T-helper 1 cell treated with Interleukin-12 subunit alpha and Interleukin-12 subunit beta and Interleukin-4 antibody, amounts not matched to agents 30 ng/mL and 1 ng/mL, for 36 hours (primary cell): ENCODE results near the gene POMGNT1. TPM values are rescaled to one million over a fixed set of nuclear protein-coding genes. Genes with fewer than 3 reads are reported as not detected.

Experiments
- intact Hi-C: fragments of 100-400 bp; cut with micrococcal nuclease; formaldehyde crosslinking; loops from one replicate; pipeline ENCODE4 v1.15.1; 2024
- total RNA-seq: library from RNA; stranded (reverse); gene quantifications from 2 replicates; pipeline ENCODE4 v1.2.3, GENCODE V29; 2022

Gene POMGNT1
- total RNA-seq, 1 donor from 2014 or later: 51.2 TPM

- intact Hi-C loops: no loop called here
These were observed 38.0 kb downstream of the POMGNT1 start for GRCh38 chr1:46160212-46160611.

DNA sequence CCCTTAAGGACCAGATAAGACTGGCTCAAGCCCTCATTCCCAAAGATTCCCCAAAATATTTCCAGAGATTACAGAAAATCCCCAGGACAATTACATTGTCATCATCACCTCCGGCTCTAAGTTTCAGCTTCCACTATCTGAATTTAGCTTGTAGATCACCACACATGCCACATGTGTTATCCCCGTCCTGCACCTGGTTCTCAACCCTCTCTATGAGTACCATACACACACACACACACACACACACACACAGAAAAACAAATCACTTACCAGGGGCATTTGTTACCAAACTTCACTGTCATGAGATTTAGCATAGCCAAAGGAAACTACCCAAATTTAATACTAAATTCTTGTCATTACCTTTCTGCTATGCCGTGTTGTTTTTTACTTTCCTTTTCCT is 38.7 kb downstream of the POMGNT1 start:
- intact Hi-C loops: no loop called here

DNA sequence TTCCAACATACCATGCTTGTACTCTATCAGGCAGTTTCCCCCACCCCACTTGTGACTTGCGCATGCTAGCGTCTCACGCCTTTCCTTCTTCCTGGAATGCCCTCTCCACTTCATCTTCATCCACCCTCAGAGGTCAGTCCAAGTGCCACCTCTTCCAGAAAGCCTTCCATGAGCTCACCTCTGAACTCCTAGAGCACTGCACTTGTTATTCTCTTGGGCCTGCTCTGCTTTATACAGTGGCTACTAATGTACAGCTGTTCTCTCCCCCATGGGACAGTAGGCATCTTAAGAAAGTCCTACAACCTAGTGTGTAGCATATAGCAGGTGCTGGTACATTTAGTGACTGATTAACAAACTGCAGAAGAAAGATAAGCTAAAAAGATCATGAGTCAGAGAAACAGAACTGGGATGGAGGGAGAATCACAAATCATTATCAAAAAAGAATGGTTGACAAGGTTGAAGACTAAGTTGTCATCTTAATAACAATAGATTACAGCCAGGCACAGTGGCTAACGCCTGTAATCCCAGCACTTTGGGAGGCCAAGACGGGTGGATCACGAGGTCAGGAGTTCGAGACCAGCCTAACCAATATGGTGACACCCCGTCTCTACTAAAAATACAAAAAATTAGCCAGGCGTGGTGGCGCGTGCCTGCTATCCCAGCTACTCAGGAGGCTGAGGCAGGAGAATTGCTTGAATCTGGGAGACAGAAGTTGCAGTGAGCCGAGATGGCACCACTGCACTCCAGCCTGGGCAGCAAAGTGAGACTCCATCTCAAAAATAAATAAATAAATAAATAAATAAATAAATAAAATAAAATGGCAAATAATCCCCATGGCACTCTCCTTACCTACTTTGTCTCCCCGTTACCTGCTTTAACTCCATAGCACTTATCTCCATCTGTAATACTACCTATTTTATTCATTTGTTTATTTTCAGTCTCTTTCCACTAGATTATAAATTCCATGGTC is 39.6 kb downstream of the POMGNT1 start:
- intact Hi-C loops: no loop called here

DNA sequence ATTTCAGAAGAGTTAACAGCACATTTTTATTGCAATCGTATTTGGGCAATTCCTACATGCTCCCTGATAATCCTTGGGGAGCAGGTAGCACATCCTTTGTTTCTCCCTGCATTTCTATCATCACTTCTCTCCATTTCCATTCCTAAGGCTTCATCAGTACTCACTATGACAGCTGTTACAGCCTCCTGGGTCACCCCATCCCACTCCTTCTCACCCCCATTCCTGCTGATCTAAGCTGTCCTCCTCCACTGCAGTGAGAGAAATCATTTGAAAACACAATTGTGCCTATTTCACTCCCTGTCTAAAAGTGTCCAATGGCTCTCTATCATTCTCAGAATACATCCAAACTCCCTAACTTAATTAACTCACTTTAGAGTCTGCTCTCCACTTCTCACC is 40.3 kb downstream of the POMGNT1 start:
- intact Hi-C loops: no loop called here

GRCh38 chr1:46153732-46154131 is 44.5 kb downstream of the POMGNT1 start:
- intact Hi-C loops: no loop called here

DNA sequence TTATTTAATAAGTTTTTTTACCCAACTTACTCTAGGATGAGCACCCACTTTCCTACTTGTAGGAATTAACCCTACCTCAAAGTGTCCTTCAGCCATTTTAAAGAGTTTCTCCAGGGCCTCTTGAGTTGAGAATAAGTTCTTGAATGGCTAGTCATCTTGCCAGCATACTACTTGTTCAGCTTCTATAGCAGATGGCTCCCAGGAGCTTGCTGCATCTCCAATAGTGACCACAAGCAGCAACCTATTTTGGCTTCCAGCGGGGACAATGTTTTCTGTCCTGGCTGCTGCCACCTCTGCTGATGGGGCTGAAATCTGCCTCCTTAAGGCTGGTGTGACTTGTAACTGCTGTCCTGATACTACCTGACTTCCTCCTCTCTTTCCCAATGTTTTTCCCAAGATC is 45.0 kb downstream of the POMGNT1 start:
- intact Hi-C loops: no loop called here

DNA sequence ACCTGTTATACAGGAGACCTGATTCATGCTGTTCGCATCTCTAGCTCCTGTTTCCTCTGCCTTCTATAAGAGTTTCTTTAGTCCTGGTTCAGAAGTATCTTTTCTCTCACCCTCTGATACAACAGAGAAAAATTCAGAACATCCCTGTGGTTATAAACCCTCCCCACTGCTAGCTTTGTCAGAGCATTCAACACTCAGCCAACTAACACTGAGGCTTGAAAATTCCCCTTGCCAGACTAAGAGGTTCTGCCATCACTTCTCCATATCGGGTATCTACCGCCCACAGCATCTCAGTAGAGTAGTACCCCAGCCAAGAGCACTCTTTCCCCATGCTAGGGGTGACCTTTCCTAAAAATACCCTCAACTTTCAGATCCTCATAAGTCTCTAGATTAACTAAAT is 46.2 kb downstream of the POMGNT1 start:
- intact Hi-C loops: no loop called here

DNA sequence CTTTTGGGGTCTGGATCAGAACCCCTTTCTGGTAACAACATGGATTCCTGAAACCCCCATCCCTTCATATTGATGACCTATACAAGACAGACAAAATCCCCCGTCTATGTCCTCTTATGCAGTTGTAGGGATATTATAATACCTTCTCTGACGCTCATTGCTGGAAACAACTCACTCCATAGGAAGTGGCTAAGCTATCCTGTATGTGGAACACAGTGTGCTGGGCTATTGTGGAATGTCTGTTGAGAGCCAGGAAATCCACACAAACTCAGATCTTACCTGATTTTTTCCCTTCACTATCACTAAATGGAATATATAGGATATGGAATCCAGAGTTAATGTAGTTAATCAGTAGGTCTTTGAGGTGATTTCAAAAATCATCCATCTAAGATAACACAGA is 48.1 kb downstream of the POMGNT1 start:
- intact Hi-C loops: no loop called here

GRCh38 chr1:46148318-46148717 is 49.9 kb downstream of the POMGNT1 start:
- intact Hi-C loops: no loop called here

Other genes starting within 250 kb of the POMGNT1 start
- 2.6 and 3.8 TPM in 2 replicates for gene PIK3R3, start 65.8 kb downstream of the POMGNT1 start, total RNA-seq
- 0.17 TPM in 1 of 2 replicates, not detected in the other for gene TSPAN1, start 23.3 kb downstream of the POMGNT1 start, total RNA-seq
- not detected in 2 replicates for gene P3R3URF, start 21.9 kb downstream of the POMGNT1 start, total RNA-seq
- 0.29 TPM in 2 replicates for gene LURAP1, start 4.9 kb upstream of the POMGNT1 start, total RNA-seq
- gene RAD54L, start 49.3 kb upstream of the POMGNT1 start, total RNA-seq: 30.9 and 33.3 TPM in 2 replicates
- 53.7 and 56.7 TPM in 2 replicates for gene LRRC41, start 105.2 kb upstream of the POMGNT1 start, total RNA-seq
- 238 and 261 TPM in 2 replicates for gene UQCRH, start 105.3 kb upstream of the POMGNT1 start, total RNA-seq
- gene NSUN4, start 142.4 kb upstream of the POMGNT1 start, total RNA-seq: 28.7 and 29.5 TPM in 2 replicates
- gene FAAH, start 195.9 kb upstream of the POMGNT1 start, total RNA-seq: 3.6 and 4.1 TPM in 2 replicates